Measurements from ENCODE around the gene SLC4A4.

DNA sequence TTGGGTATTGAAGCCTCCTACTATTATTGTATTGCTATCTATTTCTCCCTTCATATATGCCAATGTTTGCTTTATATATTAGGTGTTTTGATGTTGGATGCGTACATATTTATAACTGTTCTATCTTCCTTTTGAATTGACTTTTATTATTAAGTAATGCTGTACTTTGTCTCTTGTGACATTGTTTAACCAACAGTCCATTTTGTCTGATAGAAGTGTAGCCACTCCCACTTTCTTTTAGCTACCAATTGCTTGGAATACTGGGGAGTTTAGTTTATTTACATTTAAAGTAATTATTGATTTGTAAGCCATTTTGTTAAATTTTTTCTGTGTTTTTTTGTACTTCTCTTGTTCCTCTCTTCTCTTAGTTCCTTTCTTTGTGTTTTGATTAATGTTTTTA, 249.2 kb downstream of the SLC4A4 start:
- TF ChIP-seq POLR2AphosphoS5 (IDR thresholded peaks at IDR 0.05) (no peak), EP300 (IDR thresholded peaks at IDR 0.05) (no peak)
- TF ChIP-seq, protein P1, sequence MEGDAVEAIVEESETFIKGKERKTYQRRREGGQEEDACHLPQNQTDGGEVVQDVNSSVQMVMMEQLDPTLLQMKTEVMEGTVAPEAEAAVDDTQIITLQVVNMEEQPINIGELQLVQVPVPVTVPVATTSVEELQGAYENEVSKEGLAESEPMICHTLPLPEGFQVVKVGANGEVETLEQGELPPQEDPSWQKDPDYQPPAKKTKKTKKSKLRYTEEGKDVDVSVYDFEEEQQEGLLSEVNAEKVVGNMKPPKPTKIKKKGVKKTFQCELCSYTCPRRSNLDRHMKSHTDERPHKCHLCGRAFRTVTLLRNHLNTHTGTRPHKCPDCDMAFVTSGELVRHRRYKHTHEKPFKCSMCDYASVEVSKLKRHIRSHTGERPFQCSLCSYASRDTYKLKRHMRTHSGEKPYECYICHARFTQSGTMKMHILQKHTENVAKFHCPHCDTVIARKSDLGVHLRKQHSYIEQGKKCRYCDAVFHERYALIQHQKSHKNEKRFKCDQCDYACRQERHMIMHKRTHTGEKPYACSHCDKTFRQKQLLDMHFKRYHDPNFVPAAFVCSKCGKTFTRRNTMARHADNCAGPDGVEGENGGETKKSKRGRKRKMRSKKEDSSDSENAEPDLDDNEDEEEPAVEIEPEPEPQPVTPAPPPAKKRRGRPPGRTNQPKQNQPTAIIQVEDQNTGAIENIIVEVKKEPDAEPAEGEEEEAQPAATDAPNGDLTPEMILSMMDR (IDR thresholded peaks at IDR 0.05), result no peak

Data from suprapubic skin (tissue), 4 donors.